BLaER1 treated with 17β-estradiol and CSF1 and Interleukin-3, amounts not matched to agents 10 nM and 100 nM (cell line): ENCODE results near the gene ADGRF1.
A peak's percentile ranks its signal among the peaks of the same experiment; 100 is the strongest.

ENCODE experiments used
- H3K27ac ChIP-seq, 11 experiments: shearing (Covaris generic); formaldehyde crosslinking; 2 replicates each; pipeline ENCODE4 v1.8.1; 2022
- H3K27me3 ChIP-seq, 11 experiments: shearing (Covaris generic); formaldehyde crosslinking; 2 replicates each; pipeline ENCODE4 v1.8.1; 2022
- H3K36me3 ChIP-seq, 11 experiments: shearing (Covaris generic); formaldehyde crosslinking; 2 replicates each; pipeline ENCODE4 v1.8.1; 2022
- H3K4me1 ChIP-seq, 10 experiments: shearing (Covaris generic); formaldehyde crosslinking; 2 replicates each; pipeline ENCODE4 v1.8.1; 2022
- H3K4me2 ChIP-seq, 11 experiments: shearing (Covaris generic); formaldehyde crosslinking; 2 replicates each; pipeline ENCODE4 v1.8.1; 2022
- H3K4me3 ChIP-seq, 10 experiments: shearing (Covaris generic); formaldehyde crosslinking; 2 replicates each; pipeline ENCODE4 v1.8.1; 2022
- H3K9ac ChIP-seq, 11 experiments: shearing (Covaris generic); formaldehyde crosslinking; 2 replicates each; pipeline ENCODE4 v1.8.1; 2022
- H3K9me3 ChIP-seq, 11 experiments: shearing (Covaris generic); formaldehyde crosslinking; replicated peaks in 1 of 11; 2 replicates each; pipeline ENCODE4 v1.8.1; 2022
- H4K20me1 ChIP-seq, 11 experiments: shearing (Covaris generic); formaldehyde crosslinking; 2 replicates each; pipeline ENCODE4 v1.8.1; 2022
- Cebpa-rat ChIP-seq, 11 experiments: shearing (Covaris generic); IDR thresholded peaks; 2 replicates each; pipeline ENCODE4 v1.8.1; 2022

Gene ADGRF1

GRCh38 chr6:47031656-47032055 is 10.5 kb downstream of the ADGRF1 start:
- no peak for TF ChIP-seq Cebpa-rat (IDR thresholded peaks at IDR 0.05)
- Histone ChIP-seq H3K9ac (no peak overlapping the region), H3K4me3 (no peak overlapping the region), H3K36me3 (no peaks in the 10 kb centered on the region), H3K9me3 (no peaks in the 10 kb centered on the region), H4K20me1 (no peaks in the 10 kb centered on the region; a peak in 1 of 22 replicates), H3K4me1 (no peaks in the 10 kb centered on the region), H3K27me3 (no peaks in the 10 kb centered on the region), H3K27ac (no peak overlapping the region), H3K4me2 (no peak overlapping the region)

GRCh38 chr6:47029865-47030561 is 12.1 kb downstream of the ADGRF1 start:
- no peaks in the 10 kb centered on the region for H3K27me3 ChIP-seq
- H3K27ac ChIP-seq = no peak overlapping the region
- no peak for TF ChIP-seq Cebpa-rat (IDR thresholded peaks at IDR 0.05)
- H3K9me3 ChIP-seq = no peaks in the 10 kb centered on the region
- no peaks in the 10 kb centered on the region for H3K4me1 ChIP-seq
- no peak overlapping the region for H3K9ac ChIP-seq
- H3K4me2 ChIP-seq = no peak overlapping the region
- no peak overlapping the region for H3K4me3 ChIP-seq
- no peaks in the 10 kb centered on the region; a peak in 1 of 22 replicates for H4K20me1 ChIP-seq
- no peaks in the 10 kb centered on the region for H3K36me3 ChIP-seq

- Histone ChIP-seq H3K27ac (no peak overlapping the region), H3K4me3 (no peak overlapping the region), H3K36me3 (no peaks in the 10 kb centered on the region), H4K20me1 (no peaks in the 10 kb centered on the region; a peak in 1 of 22 replicates), H3K27me3 (no peaks in the 10 kb centered on the region), H3K9ac (no peak overlapping the region), H3K9me3 (no peaks in the 10 kb centered on the region), H3K4me1 (peaks cover 0 to 2% (median 0%) of the 10 kb centered on the region in 10 experiments; a peak in 3 of 20 replicates), H3K4me2 (no peak overlapping the region)
- no peak for TF ChIP-seq Cebpa-rat (IDR thresholded peaks at IDR 0.05)
Observed at GRCh38 chr6:47028835-47029360, 13.2 kb downstream of the ADGRF1 start.

- no peak overlapping the region for H3K4me2 ChIP-seq
- H3K9ac ChIP-seq = no peak overlapping the region
- H3K4me3 ChIP-seq = no peak overlapping the region
Observed at GRCh38 chr6:47027315-47027714, 14.8 kb downstream of the ADGRF1 start.

GRCh38 chr6:47026679-47027078 is 15.5 kb downstream of the ADGRF1 start:
- TF ChIP-seq Cebpa-rat (IDR thresholded peaks at IDR 0.05) = no peak
- Histone ChIP-seq H3K4me2 (no peak overlapping the region), H3K36me3 (no peaks in the 10 kb centered on the region)

More at GRCh38 chr6:47027315-47027714, 14.8 kb downstream of the ADGRF1 start:
- no peaks in the 10 kb centered on the region for H3K36me3 ChIP-seq
- peaks cover 0 to 11% (median 0%) of the 10 kb centered on the region in 10 experiments; a peak in 4 of 20 replicates for H3K4me1 ChIP-seq
- H3K27me3 ChIP-seq = no peaks in the 10 kb centered on the region
- H3K9me3 ChIP-seq = no peaks in the 10 kb centered on the region
- no peaks in the 10 kb centered on the region; a peak in 1 of 22 replicates for H4K20me1 ChIP-seq
- no peak for TF ChIP-seq Cebpa-rat (IDR thresholded peaks at IDR 0.05)
- H3K27ac ChIP-seq = no peak overlapping the region

GRCh38 chr6:47023573-47023972 is 18.6 kb downstream of the ADGRF1 start:
- H3K36me3 ChIP-seq = no peaks in the 10 kb centered on the region
- no peaks in the 10 kb centered on the region for H3K27me3 ChIP-seq
- no peaks in the 10 kb centered on the region; a peak in 1 of 22 replicates for H4K20me1 ChIP-seq
- H3K4me2 ChIP-seq = peak overlapping the region in 2 of 11 experiments; percentile 33 to 57; a peak in 4 of 22 replicates
- peaks cover 0 to 11% (median 0%) of the 10 kb centered on the region in 10 experiments; a peak in 4 of 20 replicates for H3K4me1 ChIP-seq
- H3K9me3 ChIP-seq = no peaks in the 10 kb centered on the region
- H3K27ac ChIP-seq = no peak overlapping the region
- no peak overlapping the region for H3K4me3 ChIP-seq
- no peak for TF ChIP-seq Cebpa-rat (IDR thresholded peaks at IDR 0.05)
- no peak overlapping the region for H3K9ac ChIP-seq

More at GRCh38 chr6:47026679-47027078, 15.5 kb downstream of the ADGRF1 start:
- H3K27ac ChIP-seq = no peak overlapping the region
- H3K4me1 ChIP-seq = peaks cover 0 to 11% (median 0%) of the 10 kb centered on the region in 10 experiments; a peak in 4 of 20 replicates
- no peaks in the 10 kb centered on the region for H3K27me3 ChIP-seq
- H4K20me1 ChIP-seq = no peaks in the 10 kb centered on the region; a peak in 1 of 22 replicates
- no peaks in the 10 kb centered on the region for H3K9me3 ChIP-seq
- no peak overlapping the region for H3K4me3 ChIP-seq
- H3K9ac ChIP-seq = no peak overlapping the region

- H3K4me2 ChIP-seq = no peak overlapping the region
- no peak for TF ChIP-seq Cebpa-rat (IDR thresholded peaks at IDR 0.05)
- H3K4me1 ChIP-seq = peaks cover 0 to 11% (median 0%) of the 10 kb centered on the region in 10 experiments; a peak in 6 of 20 replicates
- H3K4me3 ChIP-seq = no peak overlapping the region
- no peak overlapping the region for H3K9ac ChIP-seq
- no peaks in the 10 kb centered on the region for H3K36me3 ChIP-seq
- H3K27ac ChIP-seq = no peak overlapping the region
- H4K20me1 ChIP-seq = no peaks in the 10 kb centered on the region; a peak in 1 of 22 replicates
- H3K9me3 ChIP-seq = no peaks in the 10 kb centered on the region
- H3K27me3 ChIP-seq = no peaks in the 10 kb centered on the region
Observed at GRCh38 chr6:47022191-47022590, 19.9 kb downstream of the ADGRF1 start.

GRCh38 chr6:47019941-47020340 is 22.2 kb downstream of the ADGRF1 start:
- Histone ChIP-seq H3K4me2 (no peak overlapping the region), H3K9ac (no peak overlapping the region), H3K9me3 (no peaks in the 10 kb centered on the region), H3K27ac (no peak overlapping the region), H3K36me3 (no peaks in the 10 kb centered on the region), H3K4me1 (peaks cover 0 to 15% (median 11%) of the 10 kb centered on the region in 10 experiments; a peak in 11 of 20 replicates), H4K20me1 (no peaks in the 10 kb centered on the region), H3K4me3 (no peak overlapping the region), H3K27me3 (no peaks in the 10 kb centered on the region)
- TF ChIP-seq Cebpa-rat (IDR thresholded peaks at IDR 0.05) = no peak

- no peak overlapping the region for H3K9ac ChIP-seq
- no peaks in the 10 kb centered on the region for H4K20me1 ChIP-seq
- H3K9me3 ChIP-seq = peaks cover 0 to 6% (median 0%) of the 10 kb centered on the region in 11 experiments; a peak in 2 of 22 replicates
- no peaks in the 10 kb centered on the region for H3K27me3 ChIP-seq
- no peak overlapping the region for H3K4me3 ChIP-seq
- no peaks in the 10 kb centered on the region for H3K36me3 ChIP-seq
- peak overlapping the region in 5 of 11 experiments; percentile 5 to 47 (median 29); a peak in 5 of 22 replicates for H3K4me2 ChIP-seq
- peaks cover 0 to 16% (median 7%) of the 10 kb centered on the region in 10 experiments; a peak in 7 of 20 replicates for H3K4me1 ChIP-seq
- no peak for TF ChIP-seq Cebpa-rat (IDR thresholded peaks at IDR 0.05)
- no peak overlapping the region for H3K27ac ChIP-seq
Observed at GRCh38 chr6:47016909-47017308, 25.2 kb downstream of the ADGRF1 start.
